A673 (cell line): ENCODE results near the gene STARD10. TPM values are rescaled to one million over a fixed set of nuclear protein-coding genes. Genes with fewer than 3 reads are reported as not detected.
A peak's percentile ranks its signal among the peaks of the same experiment; 100 is the strongest.

Source experiments
- BruUV-seq: library from RNA; stranded (reverse); fragments of 400-500 nt; replicated peaks from 2 replicates; lab custom pipeline; 2021; lab: Mats Ljungman, UMichigan
- CTCF ChIA-PET: fragments of 300-600 bp; sonication (Branson Sonifier 250); formaldehyde crosslinking; loops from one replicate; lab custom pipeline; 2022; ENCODE audit warnings: antibody characterized with exemption; lab: Charles Lee
- POLR2A ChIA-PET: fragments of 300-600 bp; sonication (Branson Sonifier 250); formaldehyde crosslinking; loops from one replicate; lab custom pipeline; 2022; ENCODE audit warnings: antibody characterized with exemption; ENCODE audit not compliant: low non-redundant PET; lab: Charles Lee
- DNase-seq: peaks from one replicate; pipeline ENCODE4 v3.0.0-alpha.2; 2015; ENCODE audit warnings: low spot score
- H3K27ac ChIP-seq: fragments of 200-600 bp; sonication (generic); 2 replicates; pipeline ENCODE4 v1.5.1; 2016; ENCODE audit warnings: mixed run types, low read depth, mild to moderate bottlenecking, mixed read lengths, antibody characterized with exemption, low read length; ENCODE audit not compliant: poor library complexity, severe bottlenecking
- H3K27me3 ChIP-seq: fragments of 200-600 bp; sonication (generic); replicated peaks from 2 replicates; pipeline ENCODE4 v1.6.1; 2017; ENCODE audit warnings: mixed run types, low read depth, mild to moderate bottlenecking, mixed read lengths, antibody characterized with exemption, low read length; ENCODE audit not compliant: insufficient read depth, poor library complexity
- H3K36me3 ChIP-seq: fragments of 200-600 bp; sonication (generic); 2 replicates; pipeline ENCODE4 v1.6.1; 2016; ENCODE audit warnings: mixed run types, mild to moderate bottlenecking, mixed read lengths, antibody characterized with exemption, low read length; ENCODE audit not compliant: insufficient read depth, poor library complexity, severe bottlenecking
- H3K4me1 ChIP-seq: fragments of 200-600 bp; sonication (generic); 2 replicates; pipeline ENCODE4 v1.6.1; 2017; ENCODE audit warnings: mixed run types, mild to moderate bottlenecking, mixed read lengths, antibody characterized with exemption, low read length; ENCODE audit not compliant: insufficient read depth, poor library complexity, severe bottlenecking
- H3K4me3 ChIP-seq: fragments of 200-600 bp; sonication (generic); 2 replicates; pipeline ENCODE4 v1.5.1; 2016; ENCODE audit warnings: low read depth, mixed run types, mild to moderate bottlenecking, mixed read lengths, low read length; ENCODE audit not compliant: poor library complexity, severe bottlenecking
- H3K9me3 ChIP-seq: fragments of 200-600 bp; sonication (generic); 2 replicates; pipeline ENCODE4 v1.6.1; 2016; ENCODE audit warnings: mixed run types, low read depth, mild to moderate bottlenecking, mixed read lengths, antibody characterized with exemption, low read length; ENCODE audit not compliant: poor library complexity, severe bottlenecking
- EZH2 ChIP-seq: fragments of 200-600 bp; sonication (generic); IDR thresholded peaks from 2 replicates; pipeline ENCODE4 v1.6.1; 2017; ENCODE audit warnings: borderline replicate concordance, low read depth, mild to moderate bottlenecking, mixed read lengths, antibody characterized with exemption, low read length; ENCODE audit not compliant: poor library complexity, severe bottlenecking
- intact Hi-C: fragments of 100-400 bp; cut with micrococcal nuclease; formaldehyde crosslinking; loops from one replicate; pipeline ENCODE4 v1.10.0; 2022; ENCODE audit not compliant: unreplicated experiment
- total RNA-seq: library from RNA; stranded (reverse); gene quantifications from 2 replicates; pipeline ENCODE4 v1.2.3, GENCODE V29; 2021
- TF ChIP-seq, protein P1 (sequence below): fragments of 300-800, 200-600 bp; sonication (generic); conservative IDR thresholded peaks from 2 replicates; pipeline ENCODE4 v1.5.1; 2017; ENCODE audit warnings: low read depth, mild to moderate bottlenecking, antibody characterized with exemption, low read length, moderate library complexity, mixed read lengths

Gene STARD10
- total RNA-seq, 1 experiment from 2014 or later = 16.9 TPM

DNA sequence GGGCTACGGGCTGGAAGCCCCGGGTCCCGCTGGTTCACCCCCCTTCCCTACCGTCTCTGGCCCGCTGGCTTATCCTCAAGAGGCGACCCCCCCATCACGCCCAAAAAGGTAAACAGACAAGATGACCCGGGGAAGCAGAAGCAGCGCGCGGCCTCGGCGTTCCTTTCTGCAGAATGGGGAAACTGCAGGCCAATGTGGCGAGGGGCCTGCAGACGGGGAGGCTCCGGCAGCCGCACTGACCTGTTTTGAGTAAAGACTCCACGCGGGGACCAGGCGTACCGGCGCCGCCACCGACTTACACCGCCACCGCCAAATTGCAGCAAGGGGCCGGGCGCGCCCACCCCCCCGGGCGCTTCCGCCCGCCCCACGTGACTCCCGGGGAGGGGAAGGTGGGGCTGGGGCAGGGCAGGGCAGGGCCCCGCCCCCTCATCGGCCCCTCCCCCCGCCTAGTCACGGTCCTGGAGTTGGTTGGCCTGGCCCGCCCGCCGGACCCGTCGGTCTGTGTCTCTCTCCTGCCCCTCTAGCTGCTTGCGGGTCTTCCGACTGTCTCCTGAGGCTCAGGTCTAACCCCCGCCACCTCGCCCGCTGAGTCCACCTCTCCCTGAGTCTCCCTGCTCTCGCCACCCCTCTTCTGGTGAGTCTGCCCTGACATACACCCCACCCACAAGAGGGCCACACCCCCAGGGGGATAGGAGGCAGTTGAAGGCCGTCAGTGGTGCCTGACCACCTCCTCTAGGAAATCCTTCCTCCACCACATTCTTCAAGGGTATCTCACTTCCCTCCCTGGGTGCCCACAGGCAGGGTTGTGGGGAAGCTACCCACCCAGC lies 41.5 kb downstream of the STARD10 start, which contains the start of gene ARAP1:
ARAP1 (minus strand) TSS at position 321 of the 827 bp plus-strand sequence. CDS start 25,280 bp downstream, outside the sequence.
- H3K27ac ChIP-seq = peak within 1 kb of the TSS; percentile 68
- no peaks in the 10 kb centered on the region for H3K27me3 ChIP-seq
- ChIA-PET POLR2A (no interaction called here), CTCF (no interaction called here)
- no peak for TF ChIP-seq EZH2
- TF ChIP-seq, protein P1, sequence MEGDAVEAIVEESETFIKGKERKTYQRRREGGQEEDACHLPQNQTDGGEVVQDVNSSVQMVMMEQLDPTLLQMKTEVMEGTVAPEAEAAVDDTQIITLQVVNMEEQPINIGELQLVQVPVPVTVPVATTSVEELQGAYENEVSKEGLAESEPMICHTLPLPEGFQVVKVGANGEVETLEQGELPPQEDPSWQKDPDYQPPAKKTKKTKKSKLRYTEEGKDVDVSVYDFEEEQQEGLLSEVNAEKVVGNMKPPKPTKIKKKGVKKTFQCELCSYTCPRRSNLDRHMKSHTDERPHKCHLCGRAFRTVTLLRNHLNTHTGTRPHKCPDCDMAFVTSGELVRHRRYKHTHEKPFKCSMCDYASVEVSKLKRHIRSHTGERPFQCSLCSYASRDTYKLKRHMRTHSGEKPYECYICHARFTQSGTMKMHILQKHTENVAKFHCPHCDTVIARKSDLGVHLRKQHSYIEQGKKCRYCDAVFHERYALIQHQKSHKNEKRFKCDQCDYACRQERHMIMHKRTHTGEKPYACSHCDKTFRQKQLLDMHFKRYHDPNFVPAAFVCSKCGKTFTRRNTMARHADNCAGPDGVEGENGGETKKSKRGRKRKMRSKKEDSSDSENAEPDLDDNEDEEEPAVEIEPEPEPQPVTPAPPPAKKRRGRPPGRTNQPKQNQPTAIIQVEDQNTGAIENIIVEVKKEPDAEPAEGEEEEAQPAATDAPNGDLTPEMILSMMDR = no peak
- no peaks in the 10 kb centered on the region for H3K9me3 ChIP-seq
- DNase-seq = peak; percentile 86
- BruUV-seq = no TSS peak
- peaks cover 19% of the 10 kb centered on the region for H3K4me1 ChIP-seq
- no peaks in the 10 kb centered on the region for H3K36me3 ChIP-seq
- peak within 1 kb of the TSS; percentile 90 for H3K4me3 ChIP-seq
- intact Hi-C loops = no loop called here

DNA sequence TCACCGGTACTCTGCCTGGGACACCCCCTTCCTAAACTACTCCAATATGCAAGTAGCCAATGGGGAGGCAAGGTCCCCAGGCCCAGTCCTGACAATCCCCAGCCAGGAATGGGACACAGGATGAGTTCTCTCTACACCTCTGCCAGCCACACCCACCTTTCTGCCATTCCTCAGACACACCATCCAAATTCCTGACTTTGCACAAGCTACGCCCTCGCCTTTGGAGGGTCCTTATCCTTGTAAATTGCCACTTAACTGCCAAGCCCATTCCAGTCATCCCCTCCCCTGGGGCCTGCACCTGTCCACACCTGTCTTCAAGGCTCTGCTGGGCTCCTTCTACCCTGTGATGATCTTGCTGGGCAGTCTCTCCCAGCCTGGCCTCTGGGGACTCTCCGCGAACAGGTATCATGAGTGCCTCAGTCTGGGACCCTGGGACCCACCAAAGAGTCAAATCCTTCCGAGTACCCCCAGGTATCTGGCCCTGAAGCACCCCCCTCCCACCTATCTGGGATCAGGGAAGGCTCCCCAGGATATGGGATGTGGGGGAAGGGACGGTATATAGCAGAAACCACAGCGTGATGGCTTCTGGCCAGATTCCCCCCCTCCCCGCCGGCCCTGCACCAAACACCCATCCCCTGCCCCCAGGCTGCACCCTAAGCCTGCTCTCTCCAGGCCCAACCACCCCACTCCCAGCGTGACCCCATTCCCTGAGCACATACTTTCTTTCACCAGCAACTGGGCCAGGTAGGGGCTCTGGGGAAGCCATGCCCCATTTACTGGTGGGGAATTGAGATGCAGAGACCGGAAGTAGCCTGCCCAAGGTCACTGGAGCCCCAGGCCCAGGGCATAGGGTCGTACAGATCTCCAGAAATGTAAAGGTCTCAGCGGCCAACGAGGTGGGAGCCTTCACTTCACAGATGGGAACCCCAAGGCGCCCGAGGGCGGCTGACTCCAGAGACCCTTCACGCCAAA lies 42.4 kb downstream of the STARD10 start:
- BruUV-seq = TSS peak; percentile 39
- intact Hi-C loops = no loop called here
- Histone ChIP-seq H3K27me3 (no peaks in the 10 kb centered on the region), H3K27ac (peak overlapping the region; percentile 68), H3K4me3 (peak overlapping the region; percentile 90), H3K36me3 (no peaks in the 10 kb centered on the region), H3K9me3 (no peaks in the 10 kb centered on the region), H3K4me1 (peaks cover 19% of the 10 kb centered on the region)
- TF ChIP-seq, protein P1 = no peak
- no peak for TF ChIP-seq EZH2
- POLR2A ChIA-PET = no interaction called here
- no peak for DNase-seq
- CTCF ChIA-PET = no interaction called here

DNA sequence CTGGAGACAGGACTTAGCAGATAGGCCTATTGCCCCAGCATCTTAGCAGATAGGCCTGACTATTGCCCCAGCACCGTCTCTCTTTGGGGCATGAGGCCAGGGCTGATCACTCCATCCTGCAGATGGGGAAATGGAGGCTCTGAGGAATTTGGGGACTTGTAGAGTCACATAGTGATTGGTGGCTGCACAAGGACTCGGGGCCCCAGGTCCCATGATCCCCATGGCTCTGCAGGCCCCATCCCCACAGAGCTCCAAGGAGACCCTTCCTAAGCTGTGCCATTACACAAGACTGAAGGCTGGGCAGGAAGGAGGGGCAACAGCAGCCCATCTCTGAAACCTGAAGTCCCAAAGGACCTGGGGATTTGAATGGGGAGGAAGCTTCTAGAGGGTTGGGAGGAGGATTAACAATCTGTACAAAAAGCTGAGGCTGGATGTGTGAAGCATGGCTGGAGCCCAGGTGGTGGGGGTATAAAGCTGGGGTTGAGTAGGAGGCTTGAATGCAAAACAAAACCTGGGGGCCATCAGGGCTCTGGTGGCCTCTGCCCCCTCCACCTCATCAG lies 43.2 kb downstream of the STARD10 start:
- no TSS peak for BruUV-seq
- peaks cover 19% of the 10 kb centered on the region for H3K4me1 ChIP-seq

More for the DNA sequence above, 43.2 kb downstream of the STARD10 start:
- DNase-seq = peak; percentile 39
- CTCF ChIA-PET = no interaction called here
- intact Hi-C loops = no loop called here
- TF ChIP-seq EZH2 = no peak
- TF ChIP-seq, protein P1 = no peak
- H3K36me3 ChIP-seq = no peaks in the 10 kb centered on the region
- H3K27ac ChIP-seq = no peak overlapping the region
- no peaks in the 10 kb centered on the region for H3K27me3 ChIP-seq
- H3K9me3 ChIP-seq = no peaks in the 10 kb centered on the region
- H3K4me3 ChIP-seq = no peak overlapping the region
- POLR2A ChIA-PET = no interaction called here
